KOPT-K1 (cell line): ENCODE data around the gene STXBP5.

Experiments
- H3K27ac ChIP-seq: fragments of 200-600 bp; sonication (generic); 2 replicates; pipeline ENCODE4 v1.5.1; 2016; ENCODE audit warnings: antibody characterized with exemption, mild to moderate bottlenecking, low read depth, low read length; ENCODE audit not compliant: poor library complexity, severe bottlenecking
- H3K36me3 ChIP-seq: fragments of 200-600 bp; sonication (generic); 2 replicates; pipeline ENCODE4 v1.5.1; 2017; ENCODE audit warnings: antibody characterized with exemption, mild to moderate bottlenecking, low read length, moderate library complexity; ENCODE audit not compliant: insufficient read depth
- H3K9me3 ChIP-seq: fragments of 200-600 bp; sonication (generic); 2 replicates; pipeline ENCODE4 v1.5.1; 2017; ENCODE audit warnings: antibody characterized with exemption, low read length, mild to moderate bottlenecking; ENCODE audit not compliant: insufficient read depth, poor library complexity, severe bottlenecking

STXBP5 gene

GRCh38 chr6:147274776-147275175, 70.6 kb downstream of the STXBP5 start:
- Histone ChIP-seq H3K9me3 (no peaks in the 10 kb centered on the region), H3K27ac (no peak overlapping the region), H3K36me3 (peaks cover 4% of the 10 kb centered on the region)

- no peak overlapping the region for H3K27ac ChIP-seq
- no peaks in the 10 kb centered on the region for H3K9me3 ChIP-seq
- H3K36me3 ChIP-seq: peaks cover 4% of the 10 kb centered on the region
These were observed 74.7 kb downstream of the STXBP5 start for GRCh38 chr6:147278891-147279290.

- no peaks in the 10 kb centered on the region for H3K9me3 ChIP-seq
- H3K36me3 ChIP-seq: peaks cover 4% of the 10 kb centered on the region
- no peak overlapping the region for H3K27ac ChIP-seq
These were observed 75.2 kb downstream of the STXBP5 start for GRCh38 chr6:147279427-147279826.

DNA sequence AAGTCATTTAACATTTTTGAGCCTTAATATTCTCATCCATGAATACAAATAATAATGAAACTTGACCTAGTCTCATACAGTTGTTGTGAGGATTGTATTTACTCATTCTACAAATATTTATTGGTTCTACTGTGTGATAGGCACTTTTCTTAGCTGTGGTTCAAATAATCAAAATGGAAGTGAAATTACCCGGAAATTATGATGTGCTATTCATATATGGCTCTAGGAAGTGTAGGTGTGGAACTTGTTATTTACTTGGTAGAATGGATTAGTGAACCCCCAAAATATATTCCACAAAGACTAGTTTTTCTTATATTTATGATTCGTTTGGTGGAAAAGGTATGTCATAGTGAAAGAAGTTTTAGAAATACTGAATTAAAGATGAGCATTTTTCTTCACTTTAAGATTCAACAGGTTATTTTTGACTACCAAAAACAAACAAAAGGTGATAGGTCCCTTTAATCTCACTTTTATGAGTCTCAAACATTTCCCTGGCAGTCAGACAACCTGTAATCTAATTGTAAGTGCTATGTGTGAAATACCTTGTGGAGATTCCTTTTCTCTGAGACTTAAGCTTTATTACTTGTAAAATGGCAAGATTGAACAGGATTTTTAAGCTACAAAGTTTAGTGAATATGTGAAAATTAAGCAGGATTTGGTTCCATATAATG, 77.8 kb downstream of the STXBP5 start:
- no peak overlapping the region for H3K27ac ChIP-seq
- H3K9me3 ChIP-seq: no peaks in the 10 kb centered on the region
- H3K36me3 ChIP-seq: peaks cover 4% of the 10 kb centered on the region

- Histone ChIP-seq H3K9me3 (no peaks in the 10 kb centered on the region), H3K27ac (no peak overlapping the region), H3K36me3 (peaks cover 4% of the 10 kb centered on the region)
These were observed 78.3 kb downstream of the STXBP5 start for GRCh38 chr6:147282566-147282959.

- H3K9me3 ChIP-seq: no peaks in the 10 kb centered on the region
- H3K36me3 ChIP-seq: peaks cover 4% of the 10 kb centered on the region
- no peak overlapping the region for H3K27ac ChIP-seq
These were observed 79.2 kb downstream of the STXBP5 start for GRCh38 chr6:147283460-147283859.

- Histone ChIP-seq H3K36me3 (no peaks in the 10 kb centered on the region), H3K9me3 (no peaks in the 10 kb centered on the region), H3K27ac (no peak overlapping the region)
These were observed 81.1 kb downstream of the STXBP5 start for GRCh38 chr6:147285087-147285855.

DNA sequence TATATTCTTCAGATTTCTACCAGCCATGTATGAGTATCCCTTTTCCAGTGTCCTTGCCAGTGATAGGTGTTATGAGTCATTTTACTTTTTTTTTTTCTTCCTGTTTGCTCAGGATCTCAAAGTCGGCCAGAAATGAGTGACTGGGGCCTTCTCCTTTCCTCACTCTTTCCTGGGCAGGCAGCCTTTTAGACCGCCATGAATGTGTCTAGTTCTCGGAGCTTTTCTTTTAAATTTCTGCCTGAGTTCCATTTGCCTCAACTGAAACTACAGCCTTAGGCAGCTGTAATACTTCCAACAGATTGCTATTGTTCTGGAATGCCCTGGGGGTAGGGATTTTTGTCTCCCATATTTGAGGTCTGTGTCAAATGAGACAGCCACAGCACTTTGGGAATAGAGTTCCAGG, 83.7 kb downstream of the STXBP5 start:
- Histone ChIP-seq H3K9me3 (no peaks in the 10 kb centered on the region), H3K36me3 (no peaks in the 10 kb centered on the region), H3K27ac (no peak overlapping the region)

GRCh38 chr6:147297124-147297523, 92.9 kb downstream of the STXBP5 start:
- Histone ChIP-seq H3K9me3 (peaks cover 32% of the 10 kb centered on the region), H3K36me3 (no peaks in the 10 kb centered on the region; the same call in 1 of the 2 replicates), H3K27ac (no peak overlapping the region)

DNA sequence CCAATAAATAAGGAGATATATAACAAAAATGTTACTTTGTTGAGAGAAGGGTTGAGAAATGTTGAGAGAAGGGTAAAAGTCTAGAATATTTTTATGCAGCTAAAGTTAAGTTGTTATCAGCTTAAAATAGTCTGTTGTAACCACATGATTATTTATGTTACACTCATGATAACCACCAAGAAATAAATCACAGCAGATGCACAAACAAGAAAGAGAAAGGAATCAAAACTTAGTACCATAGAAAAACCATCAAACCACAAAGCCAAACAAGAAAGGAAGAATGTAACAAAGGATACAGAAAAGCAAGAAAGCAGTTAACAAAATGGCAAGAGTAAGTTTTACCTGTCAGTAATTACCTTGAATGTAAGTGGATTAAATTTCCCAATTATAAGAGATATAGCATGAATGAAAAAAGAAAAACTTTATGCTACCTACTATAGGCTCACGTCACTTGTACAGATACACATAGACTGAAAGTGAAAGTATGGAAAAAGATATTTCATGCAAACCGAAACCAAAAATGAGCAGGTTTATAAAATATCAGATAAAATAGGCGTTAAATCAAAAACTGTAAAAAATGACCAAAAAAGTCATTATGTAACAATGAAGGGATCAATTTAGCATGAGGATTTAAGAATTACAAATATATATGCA, 93.6 kb downstream of the STXBP5 start:
- H3K36me3 ChIP-seq: no peaks in the 10 kb centered on the region; the same call in 1 of the 2 replicates
- no peak overlapping the region for H3K27ac ChIP-seq
- H3K9me3 ChIP-seq: peaks cover 32% of the 10 kb centered on the region

GRCh38 chr6:147298461-147298860, 94.2 kb downstream of the STXBP5 start:
- Histone ChIP-seq H3K9me3 (peaks cover 39% of the 10 kb centered on the region), H3K27ac (no peak overlapping the region), H3K36me3 (peaks cover 5% of the 10 kb centered on the region; the same call in 1 of the 2 replicates)

GRCh38 chr6:147299035-147299434, 94.8 kb downstream of the STXBP5 start:
- H3K27ac ChIP-seq: no peak overlapping the region
- peaks cover 45% of the 10 kb centered on the region for H3K9me3 ChIP-seq
- peaks cover 10% of the 10 kb centered on the region; the same call in 1 of the 2 replicates for H3K36me3 ChIP-seq

- Histone ChIP-seq H3K36me3 (peaks cover 15% of the 10 kb centered on the region; the same call in 1 of the 2 replicates), H3K27ac (no peak overlapping the region), H3K9me3 (peaks cover 47% of the 10 kb centered on the region)
These were observed 96.9 kb downstream of the STXBP5 start for GRCh38 chr6:147301070-147301469.

GRCh38 chr6:147304016-147304415, 99.8 kb downstream of the STXBP5 start:
- no peak overlapping the region for H3K27ac ChIP-seq
- peaks cover 31% of the 10 kb centered on the region for H3K9me3 ChIP-seq

DNA sequence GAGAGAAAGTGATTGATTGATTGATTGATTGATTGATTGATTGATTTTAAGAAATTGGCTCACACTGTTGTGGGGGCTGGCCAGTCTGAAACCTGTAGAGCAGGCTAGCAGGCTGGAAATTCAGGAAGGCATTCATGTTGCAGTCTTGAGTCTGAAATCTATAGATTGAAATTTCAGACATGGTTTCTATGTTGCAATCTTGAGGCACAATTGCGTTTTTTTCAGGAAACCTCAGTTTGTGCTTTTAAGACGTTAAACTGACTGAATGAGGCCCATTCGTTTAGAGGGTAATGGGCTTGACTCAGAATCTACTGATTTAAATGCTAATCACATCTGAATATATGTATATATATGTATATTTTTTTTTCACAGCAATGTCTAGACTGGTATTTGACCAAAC, 106.3 kb downstream of the STXBP5 start:
- Histone ChIP-seq H3K36me3 (no peaks in the 10 kb centered on the region; the same call in 1 of the 2 replicates), H3K27ac (no peak overlapping the region), H3K9me3 (no peaks in the 10 kb centered on the region)

More at GRCh38 chr6:147304016-147304415, 99.8 kb downstream of the STXBP5 start:
- H3K36me3 ChIP-seq: peaks cover 15% of the 10 kb centered on the region; the same call in 1 of the 2 replicates
